ENCODE measurements around the gene UNC45A.
A peak's percentile ranks its signal among the peaks of the same experiment; 100 is the strongest.

UNC45A gene

DNA sequence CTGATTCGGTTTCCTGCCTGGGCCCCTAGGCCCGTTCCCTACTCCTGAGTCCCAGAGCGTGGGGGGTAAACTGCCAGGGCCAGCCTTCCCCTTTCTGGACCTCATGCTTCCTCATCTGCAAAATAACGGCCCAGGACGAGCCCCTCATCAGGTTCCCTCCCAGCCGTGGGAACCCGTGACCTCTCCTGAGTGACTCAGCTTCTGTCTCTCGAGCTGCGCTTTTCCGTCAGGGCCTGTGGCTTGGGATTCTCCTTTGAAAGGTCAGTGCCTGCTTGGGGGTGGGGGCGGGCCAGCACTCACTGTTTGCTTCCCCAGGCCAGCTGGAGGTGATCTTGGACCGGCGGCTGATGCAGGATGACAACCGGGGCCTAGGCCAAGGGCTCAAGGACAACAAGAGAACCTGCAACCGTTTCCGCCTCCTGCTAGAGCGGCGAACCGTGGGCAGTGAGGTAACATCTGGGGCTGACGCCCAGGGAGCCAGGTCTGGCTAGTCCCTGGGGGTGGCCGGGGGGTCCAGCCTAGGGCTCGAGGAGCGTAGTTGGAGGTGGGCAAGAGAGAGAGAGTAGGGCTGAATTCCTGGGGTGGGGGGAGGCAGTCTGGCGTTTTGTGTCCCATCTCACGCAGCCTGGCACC lies 19.2 kb upstream of the UNC45A start:
- ChIA-PET POLR2A (no interaction called here), CTCF (interaction anchor here (0.8 to 4.8 kb wide), 3 partner anchors 10 to 17 kb away, joined by 3 to 38 read pairs (median 36); partner anchors contain the start of genes HDDC3, MAN2A2 and UNC45A)
- TF ChIP-seq, protein P1, sequence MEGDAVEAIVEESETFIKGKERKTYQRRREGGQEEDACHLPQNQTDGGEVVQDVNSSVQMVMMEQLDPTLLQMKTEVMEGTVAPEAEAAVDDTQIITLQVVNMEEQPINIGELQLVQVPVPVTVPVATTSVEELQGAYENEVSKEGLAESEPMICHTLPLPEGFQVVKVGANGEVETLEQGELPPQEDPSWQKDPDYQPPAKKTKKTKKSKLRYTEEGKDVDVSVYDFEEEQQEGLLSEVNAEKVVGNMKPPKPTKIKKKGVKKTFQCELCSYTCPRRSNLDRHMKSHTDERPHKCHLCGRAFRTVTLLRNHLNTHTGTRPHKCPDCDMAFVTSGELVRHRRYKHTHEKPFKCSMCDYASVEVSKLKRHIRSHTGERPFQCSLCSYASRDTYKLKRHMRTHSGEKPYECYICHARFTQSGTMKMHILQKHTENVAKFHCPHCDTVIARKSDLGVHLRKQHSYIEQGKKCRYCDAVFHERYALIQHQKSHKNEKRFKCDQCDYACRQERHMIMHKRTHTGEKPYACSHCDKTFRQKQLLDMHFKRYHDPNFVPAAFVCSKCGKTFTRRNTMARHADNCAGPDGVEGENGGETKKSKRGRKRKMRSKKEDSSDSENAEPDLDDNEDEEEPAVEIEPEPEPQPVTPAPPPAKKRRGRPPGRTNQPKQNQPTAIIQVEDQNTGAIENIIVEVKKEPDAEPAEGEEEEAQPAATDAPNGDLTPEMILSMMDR (IDR thresholded peaks at IDR 0.05; ENCODE audit: control extremely low read depth, extremely low read depth, low read depth, missing control alignments), result no peak
- DNase-seq (ENCODE audit: extremely low spot score), result no peak

DNA sequence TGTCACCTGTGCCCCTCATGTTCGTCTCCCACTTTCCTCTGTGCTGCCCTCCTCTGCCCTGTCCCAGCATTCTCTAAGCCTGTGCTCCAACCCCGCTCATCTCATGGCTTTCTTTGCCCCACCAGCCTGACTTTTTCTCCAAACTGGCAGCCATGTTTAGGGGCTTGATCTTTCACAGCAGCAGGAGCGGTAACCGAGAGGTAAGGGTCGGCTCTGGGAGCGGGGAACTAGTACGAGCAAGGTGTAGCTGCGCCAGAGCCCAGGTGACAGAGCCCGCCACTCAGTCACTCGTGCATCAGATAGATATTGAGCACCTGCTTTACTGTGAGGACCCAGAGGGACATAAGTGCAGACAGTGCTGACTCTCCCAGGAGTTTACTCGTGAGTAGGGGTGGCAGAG lies 18.6 kb upstream of the UNC45A start:
- POLR2A ChIA-PET, result no interaction called here
- TF ChIP-seq, protein P1 (IDR thresholded peaks at IDR 0.05; ENCODE audit: control extremely low read depth, extremely low read depth, low read depth, missing control alignments), result no peak
- DNase-seq (ENCODE audit: extremely low spot score), result no peak
- CTCF ChIA-PET, result interaction anchor here (3.7 to 4.8 kb wide), 2 partner anchors 13 to 16 kb away, joined by 36 to 38 read pairs; partner anchors contain the start of genes HDDC3, MAN2A2 and UNC45A

DNA sequence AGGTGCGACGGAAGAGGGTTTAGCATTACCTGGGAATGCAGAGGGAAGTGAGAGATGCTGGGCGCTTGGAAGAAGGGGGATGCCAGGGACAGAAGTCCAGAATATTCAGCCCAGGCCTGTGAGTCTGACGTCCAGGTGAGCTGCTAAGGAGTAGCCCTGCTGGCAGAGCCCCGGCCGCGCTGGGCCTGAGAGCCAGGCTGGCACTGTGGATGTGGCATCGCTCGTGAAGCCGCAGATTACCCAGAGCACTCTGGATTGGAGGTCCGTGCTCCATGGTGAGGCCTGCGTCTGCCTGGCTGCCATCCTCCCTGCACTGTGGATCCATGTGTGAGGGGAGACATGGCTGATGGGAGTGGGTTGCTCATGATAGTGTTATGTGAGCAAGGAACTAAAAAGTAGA lies 17.5 kb upstream of the UNC45A start:
- TF ChIP-seq, protein P1 (IDR thresholded peaks at IDR 0.05; ENCODE audit: control extremely low read depth, extremely low read depth, low read depth, missing control alignments), result no peak
- DNase-seq (ENCODE audit: extremely low spot score), result no peak
- ChIA-PET CTCF (interaction anchor here (1.1 to 4.8 kb wide), 2 partner anchors 15 to 24 kb away, joined by 3 to 38 read pairs; partner anchors contain the start of genes HDDC3 and UNC45A), POLR2A (no interaction called here)

DNA sequence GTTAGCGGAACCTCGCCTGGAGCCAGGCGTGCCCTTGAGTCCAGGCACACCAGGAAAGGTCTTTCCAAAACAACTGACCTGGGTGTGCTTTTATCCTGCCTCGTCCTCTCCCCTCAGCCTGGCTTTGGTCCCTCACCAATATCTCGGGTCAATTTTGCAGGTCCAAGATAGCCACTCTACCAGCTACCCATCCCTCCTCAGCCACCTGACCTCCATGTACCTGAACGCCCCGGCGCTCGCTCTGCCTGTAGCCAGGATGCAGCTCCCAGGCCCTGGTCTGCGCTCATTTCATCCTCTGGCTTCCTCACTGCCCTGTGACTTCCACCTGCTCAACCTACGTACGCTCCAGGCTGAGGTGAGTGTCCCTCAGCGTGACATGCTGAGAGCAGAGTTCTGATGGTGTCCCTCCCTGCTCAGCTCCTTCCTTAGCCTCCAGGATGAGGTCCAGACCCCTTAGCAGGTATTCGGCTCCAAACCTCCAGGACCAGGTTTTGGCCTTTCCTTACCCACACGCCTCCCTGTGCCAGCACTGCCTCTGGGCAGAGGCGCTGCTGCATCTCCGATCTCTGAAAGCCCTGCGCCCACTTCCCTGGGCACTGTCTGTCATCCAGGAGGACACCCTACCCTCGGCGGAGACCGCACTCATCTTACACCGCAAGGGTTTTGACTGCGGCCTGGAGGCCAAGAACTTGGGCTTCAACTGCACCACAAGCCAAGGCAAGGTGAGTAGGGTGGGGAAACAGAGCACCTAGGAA lies 16.9 kb upstream of the UNC45A start:
- TF ChIP-seq, protein P1 (IDR thresholded peaks at IDR 0.05; ENCODE audit: control extremely low read depth, extremely low read depth, low read depth, missing control alignments), result no peak
- ChIA-PET POLR2A (no interaction called here), CTCF (interaction anchor here (1.1 to 4.8 kb wide), 4 partner anchors 15 to 23 kb away, joined by 3 to 38 read pairs (median 4); partner anchors contain the start of genes HDDC3, MAN2A2 and UNC45A)
- no peak for DNase-seq (ENCODE audit: extremely low spot score)

DNA sequence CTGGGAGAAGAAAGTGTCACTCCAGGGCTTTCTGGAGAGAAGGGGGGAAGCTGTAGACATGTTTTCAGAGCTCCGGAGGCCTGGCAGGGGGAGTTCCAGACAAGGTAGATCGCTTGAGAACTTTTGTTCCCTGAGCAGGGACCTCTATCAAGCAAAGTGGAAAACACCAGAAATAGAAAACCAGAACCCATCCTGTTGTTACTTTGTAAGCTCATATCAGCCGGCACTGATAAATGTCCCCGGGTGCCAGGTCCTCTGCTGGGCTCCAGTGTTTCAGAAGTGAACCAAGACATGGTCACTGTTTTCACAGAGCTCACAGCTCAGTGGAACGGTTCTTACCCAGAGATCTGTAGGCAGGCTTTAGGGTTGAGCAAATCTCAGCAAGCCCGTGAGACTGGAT lies 16.2 kb upstream of the UNC45A start:
- POLR2A ChIA-PET, result interaction anchor here (0.6 kb wide), 1 partner anchor 53 kb away, joined by 7 read pairs; no protein-coding TSS in a partner anchor
- TF ChIP-seq, protein P1 (IDR thresholded peaks at IDR 0.05; ENCODE audit: control extremely low read depth, extremely low read depth, low read depth, missing control alignments), result no peak
- no peak for DNase-seq (ENCODE audit: extremely low spot score)
- CTCF ChIA-PET, result interaction anchor here (0.8 to 4.8 kb wide), 4 partner anchors 14 to 33 kb away, joined by 3 to 38 read pairs (median 4); partner anchors contain the start of genes HDDC3, MAN2A2 and UNC45A

DNA sequence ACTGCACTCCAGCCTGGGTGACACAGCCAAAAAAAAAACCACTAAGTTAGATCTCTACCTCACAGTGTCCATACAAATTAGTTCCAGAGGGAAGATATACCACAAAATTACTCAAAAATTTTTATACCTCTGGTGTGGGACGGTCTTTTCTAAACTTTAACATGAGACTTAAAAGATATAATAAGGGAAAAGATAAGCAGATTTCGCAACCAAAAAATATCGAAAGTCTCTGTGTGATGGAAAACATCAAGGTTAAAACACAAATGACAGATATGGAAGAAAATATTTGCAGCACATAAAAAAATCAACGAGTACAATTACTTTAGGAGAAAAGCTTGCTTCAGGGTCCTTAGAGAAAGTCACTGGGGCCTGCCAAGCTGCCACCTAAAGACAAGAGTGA lies 13.2 kb upstream of the UNC45A start:
- TF ChIP-seq, protein P1 (IDR thresholded peaks at IDR 0.05; ENCODE audit: control extremely low read depth, extremely low read depth, low read depth, missing control alignments), result no peak
- ChIA-PET POLR2A (interaction anchor here (1.3 kb wide), 1 partner anchor 19 kb away, joined by 3 read pairs; the partner anchor contains the start of gene MAN2A2), CTCF (interaction anchor here (1.2 to 7.3 kb wide), 4 partner anchors 11 to 35 kb away, joined by 3 to 113 read pairs (median 26); partner anchors contain the start of genes HDDC3, MAN2A2 and UNC45A)
- no peak for DNase-seq (ENCODE audit: extremely low spot score)

DNA sequence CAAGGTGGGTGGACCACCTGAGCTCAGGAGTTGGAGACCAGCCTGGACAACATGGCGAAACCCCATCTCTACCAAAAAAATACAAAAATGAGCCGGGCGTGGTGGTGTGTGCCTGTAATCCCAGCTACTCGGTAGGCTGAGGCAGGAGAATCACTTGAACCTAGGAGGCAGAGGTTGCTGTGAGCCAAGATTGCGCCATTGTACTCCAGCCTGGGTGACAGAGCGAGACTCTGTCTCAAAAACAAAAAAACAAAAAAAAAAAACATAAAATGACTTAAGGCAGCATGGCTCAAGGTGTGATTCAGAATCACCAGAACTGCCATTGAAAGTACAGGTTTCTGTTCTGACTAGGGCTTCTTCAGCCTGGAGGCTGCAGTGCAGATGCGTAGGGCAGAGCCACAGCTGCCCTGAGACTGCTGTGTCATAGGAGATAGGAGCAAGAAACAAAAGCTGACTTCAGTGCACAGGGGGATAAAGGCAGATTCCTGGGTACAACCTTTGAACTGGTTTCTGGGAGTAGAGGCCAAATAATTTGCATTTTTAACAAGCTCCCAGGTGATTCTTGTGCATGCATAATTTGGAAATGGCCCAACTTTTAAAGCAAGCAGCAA lies 12.3 kb upstream of the UNC45A start:
- ChIA-PET CTCF (interaction anchor here (1.0 to 7.3 kb wide), 4 partner anchors 11 to 36 kb away, joined by 3 to 113 read pairs (median 26); partner anchors contain the start of genes HDDC3, MAN2A2 and UNC45A), POLR2A (interaction anchor here (0.7 kb wide), 1 partner anchor 73 kb away, joined by 4 read pairs; no protein-coding TSS in a partner anchor)
- peak; percentile 71 for DNase-seq (ENCODE audit: extremely low spot score)

Measured in GM10248 (cell line).